Common myeloid progenitor, CD34-positive (primary cell): ENCODE measurements around the gene RAD18.

Source experiments
- CTCF ChIA-PET: fragments of 350-600 bp; sonication (Branson Sonifier 250); formaldehyde crosslinking; loops from one replicate; lab custom pipeline; 2021; ENCODE audit warnings: antibody characterized with exemption; lab: Charles Lee
- POLR2A ChIA-PET: fragments of 350-600 bp; sonication (Branson Sonifier 250); formaldehyde crosslinking; loops from one replicate; lab custom pipeline; 2021; ENCODE audit warnings: antibody characterized with exemption; lab: Charles Lee
- DNase-seq, 3 donors: peaks; one replicate each; pipeline versions ENCODE4 v3.0.0 to v3.0.0-alpha.2; 2013
- H3K27ac ChIP-seq, 2 experiments: 1 replicate in 1 of 2; 2 replicates in 1 of 2; pipeline ENCODE4 v1.7.0; 2013; ENCODE audit warnings: inconsistent platforms in 2 of 2, low read length in 2 of 2, mild to moderate bottlenecking in 2 of 2, low read depth in 1 of 2, moderate library complexity in 1 of 2; ENCODE audit not compliant: severe bottlenecking in 2 of 2, insufficient read depth in 1 of 2, poor library complexity in 1 of 2
- H3K27me3 ChIP-seq, 5 experiments: replicated peaks in 2 of 5; 1 replicate in 3 of 5; 2 replicates in 2 of 5; pipeline versions ENCODE4 v1.6.1 to v1.7.0; 2013; ENCODE audit warnings: low read length in 4 of 5, mild to moderate bottlenecking in 2 of 5, moderate library complexity in 2 of 5, inconsistent platforms in 1 of 5; ENCODE audit not compliant: insufficient read depth in 5 of 5, control insufficient read depth in 4 of 5
- H3K36me3 ChIP-seq, 4 experiments: 1 replicate in 2 of 4; 2 replicates in 2 of 4; pipeline versions ENCODE4 v1.6.1 to v1.7.0; 2013; ENCODE audit warnings: low read length in 3 of 4, control low read depth in 1 of 4, mild to moderate bottlenecking in 1 of 4; ENCODE audit not compliant: control insufficient read depth in 4 of 4, insufficient read depth in 4 of 4
- H3K4me1 ChIP-seq, 4 experiments: 1 replicate in 3 of 4; 2 replicates in 1 of 4; pipeline versions ENCODE4 v1.6.1 to v1.7.1; 2013; ENCODE audit warnings: low read length in 3 of 4, mild to moderate bottlenecking in 3 of 4, control low read depth in 1 of 4, inconsistent platforms in 1 of 4, moderate library complexity in 1 of 4; ENCODE audit not compliant: control insufficient read depth in 4 of 4, insufficient read depth in 4 of 4; ENCODE audit errors: control extremely low read depth in 1 of 4
- H3K4me3 ChIP-seq, 7 experiments: 1 replicate in 4 of 7; 2 replicates in 3 of 7; pipeline versions ENCODE4 v1.5.1 to v1.7.0; 2013; ENCODE audit warnings: mild to moderate bottlenecking in 7 of 7, low read length in 6 of 7, moderate library complexity in 6 of 7, inconsistent platforms in 2 of 7, low read depth in 2 of 7, control low read depth in 1 of 7; ENCODE audit not compliant: insufficient read depth in 4 of 7, control insufficient read depth in 1 of 7; ENCODE audit errors: extremely low read depth in 1 of 7
- H3K9me3 ChIP-seq, 5 experiments: 1 replicate in 4 of 5; 2 replicates in 1 of 5; pipeline versions ENCODE4 v1.6.1 to v1.7.1; 2013; ENCODE audit warnings: low read length in 4 of 5, mild to moderate bottlenecking in 2 of 5, inconsistent platforms in 1 of 5, low read depth in 1 of 5, moderate library complexity in 1 of 5; ENCODE audit not compliant: control insufficient read depth in 4 of 5, insufficient read depth in 2 of 5; ENCODE audit errors: control extremely low read depth in 1 of 5
- WGBS: methylation state at CpG from one replicate; pipeline ENCODE4 v1.1.5; 2013; ENCODE audit not compliant: insufficient coverage; 5-methylcytosine and 5-hydroxymethylcytosine counted together

RAD18 gene

GRCh38 chr3:8871306-8871705 is 92.0 kb downstream of the RAD18 start:
- H3K4me3 ChIP-seq = no peak overlapping the region
- H3K36me3 ChIP-seq = peaks cover 0 to 3% (median 0%) of the 10 kb centered on the region in 4 experiments
- no peaks in the 10 kb centered on the region for H3K27me3 ChIP-seq
- 93% methylated on average over 3 of the region's 3 CpGs for WGBS
- DNase-seq = no peak
- ChIA-PET CTCF (interaction anchor here (1.4 kb wide), 1 partner anchor 9 kb away, joined by 3 read pairs; no protein-coding TSS in a partner anchor), POLR2A (no interaction called here)
- no peaks in the 10 kb centered on the region for H3K4me1 ChIP-seq
- H3K27ac ChIP-seq = no peak overlapping the region
- H3K9me3 ChIP-seq = peaks cover 0 to 2% (median 0%) of the 10 kb centered on the region in 5 experiments

GRCh38 chr3:8870134-8870533 is 93.1 kb downstream of the RAD18 start:
- no peak overlapping the region for H3K27ac ChIP-seq
- no peak overlapping the region for H3K4me3 ChIP-seq
- no peaks in the 10 kb centered on the region for H3K36me3 ChIP-seq
- no peaks in the 10 kb centered on the region for H3K9me3 ChIP-seq
- ChIA-PET POLR2A (no interaction called here), CTCF (no interaction called here)
- no peaks in the 10 kb centered on the region for H3K4me1 ChIP-seq
- no peaks in the 10 kb centered on the region for H3K27me3 ChIP-seq
- DNase-seq = no peak
- WGBS = 99% methylated on average over 5 of the region's 7 CpGs

- Histone ChIP-seq H3K36me3 (no peaks in the 10 kb centered on the region), H3K27ac (no peak overlapping the region), H3K4me3 (no peak overlapping the region), H3K4me1 (no peaks in the 10 kb centered on the region), H3K27me3 (no peaks in the 10 kb centered on the region), H3K9me3 (no peaks in the 10 kb centered on the region)
- ChIA-PET POLR2A (no interaction called here), CTCF (no interaction called here)
- DNase-seq = no peak
- 93% methylated on average over 2 of the region's 2 CpGs for WGBS
Observed at GRCh38 chr3:8869613-8870012, 93.7 kb downstream of the RAD18 start.

GRCh38 chr3:8868996-8869395 is 94.3 kb downstream of the RAD18 start:
- Histone ChIP-seq H3K36me3 (no peaks in the 10 kb centered on the region), H3K4me1 (no peaks in the 10 kb centered on the region), H3K27me3 (no peaks in the 10 kb centered on the region), H3K9me3 (no peaks in the 10 kb centered on the region), H3K4me3 (no peak overlapping the region), H3K27ac (no peak overlapping the region)
- ChIA-PET CTCF (no interaction called here), POLR2A (no interaction called here)
- no peak for DNase-seq
- WGBS = 92% methylated on average over 2 of the region's 3 CpGs

- Histone ChIP-seq H3K4me3 (no peak overlapping the region), H3K36me3 (no peaks in the 10 kb centered on the region), H3K9me3 (no peaks in the 10 kb centered on the region), H3K27ac (no peak overlapping the region), H3K4me1 (no peaks in the 10 kb centered on the region), H3K27me3 (no peaks in the 10 kb centered on the region)
- ChIA-PET CTCF (no interaction called here), POLR2A (no interaction called here)
- 62% methylated on average over 2 of the region's 3 CpGs for WGBS
- DNase-seq = no peak
Observed at GRCh38 chr3:8867646-8868045, 95.6 kb downstream of the RAD18 start.

- no peaks in the 10 kb centered on the region for H3K9me3 ChIP-seq
- CTCF ChIA-PET = no interaction called here
- no peak overlapping the region for H3K27ac ChIP-seq
- H3K36me3 ChIP-seq = no peaks in the 10 kb centered on the region
- POLR2A ChIA-PET = no interaction called here
- no CpG with 5 or more reads among the region's 4 CpGs for WGBS
- H3K4me1 ChIP-seq = no peaks in the 10 kb centered on the region
- no peak for DNase-seq
- H3K4me3 ChIP-seq = no peak overlapping the region
- H3K27me3 ChIP-seq = no peaks in the 10 kb centered on the region
Observed at GRCh38 chr3:8865697-8866096, 97.6 kb downstream of the RAD18 start.

GRCh38 chr3:8864402-8865350 is 98.6 kb downstream of the RAD18 start:
- POLR2A ChIA-PET = no interaction called here
- Histone ChIP-seq H3K4me1 (no peaks in the 10 kb centered on the region), H3K9me3 (no peaks in the 10 kb centered on the region), H3K4me3 (no peak overlapping the region), H3K27me3 (no peaks in the 10 kb centered on the region), H3K27ac (no peak overlapping the region), H3K36me3 (no peaks in the 10 kb centered on the region)
- no peak for DNase-seq
- CTCF ChIA-PET = no interaction called here
- WGBS = 94% methylated on average over 12 of the region's 16 CpGs
